PC-9 (cell line): Measurements from ENCODE around the gene IGSF21.

ENCODE experiments used
- EZH2 ChIP-seq: fragments of 200-600 bp; sonication (generic); IDR thresholded peaks from 2 replicates; pipeline ENCODE4 v1.8.0; 2017; ENCODE audit warnings: antibody characterized with exemption, low read depth
- TF ChIP-seq, protein P1 (sequence below): fragments of 200-600 bp; sonication (generic); conservative IDR thresholded peaks from 2 replicates; pipeline ENCODE4 v1.6.1; 2017; ENCODE audit warnings: mixed run types, antibody characterized with exemption, mild to moderate bottlenecking, moderate library complexity

DNA sequence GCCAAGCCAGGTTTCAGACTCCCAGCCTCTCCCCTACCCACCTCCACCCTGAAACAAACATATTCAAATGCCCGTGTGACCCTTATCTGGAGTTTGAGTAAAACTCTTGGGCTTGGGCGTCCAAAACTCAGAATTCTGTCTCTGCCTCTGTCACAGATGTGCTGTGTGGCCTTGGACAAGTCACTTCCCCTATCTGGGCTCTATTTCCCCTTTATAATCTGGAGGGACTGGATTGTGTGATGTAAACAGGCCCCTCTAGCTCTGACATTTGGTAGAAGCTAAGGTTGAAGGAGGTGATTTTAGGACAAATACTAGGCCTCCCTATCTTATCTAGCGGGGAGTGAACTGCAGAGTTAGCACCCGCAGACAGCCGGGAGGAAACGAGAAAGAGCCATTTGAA lies 67.5 kb downstream of the IGSF21 start:
- TF ChIP-seq, protein P1, sequence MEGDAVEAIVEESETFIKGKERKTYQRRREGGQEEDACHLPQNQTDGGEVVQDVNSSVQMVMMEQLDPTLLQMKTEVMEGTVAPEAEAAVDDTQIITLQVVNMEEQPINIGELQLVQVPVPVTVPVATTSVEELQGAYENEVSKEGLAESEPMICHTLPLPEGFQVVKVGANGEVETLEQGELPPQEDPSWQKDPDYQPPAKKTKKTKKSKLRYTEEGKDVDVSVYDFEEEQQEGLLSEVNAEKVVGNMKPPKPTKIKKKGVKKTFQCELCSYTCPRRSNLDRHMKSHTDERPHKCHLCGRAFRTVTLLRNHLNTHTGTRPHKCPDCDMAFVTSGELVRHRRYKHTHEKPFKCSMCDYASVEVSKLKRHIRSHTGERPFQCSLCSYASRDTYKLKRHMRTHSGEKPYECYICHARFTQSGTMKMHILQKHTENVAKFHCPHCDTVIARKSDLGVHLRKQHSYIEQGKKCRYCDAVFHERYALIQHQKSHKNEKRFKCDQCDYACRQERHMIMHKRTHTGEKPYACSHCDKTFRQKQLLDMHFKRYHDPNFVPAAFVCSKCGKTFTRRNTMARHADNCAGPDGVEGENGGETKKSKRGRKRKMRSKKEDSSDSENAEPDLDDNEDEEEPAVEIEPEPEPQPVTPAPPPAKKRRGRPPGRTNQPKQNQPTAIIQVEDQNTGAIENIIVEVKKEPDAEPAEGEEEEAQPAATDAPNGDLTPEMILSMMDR, result no peak
- TF ChIP-seq EZH2, result no peak
